ENCODE data around the gene CD6.

Gene CD6

DNA sequence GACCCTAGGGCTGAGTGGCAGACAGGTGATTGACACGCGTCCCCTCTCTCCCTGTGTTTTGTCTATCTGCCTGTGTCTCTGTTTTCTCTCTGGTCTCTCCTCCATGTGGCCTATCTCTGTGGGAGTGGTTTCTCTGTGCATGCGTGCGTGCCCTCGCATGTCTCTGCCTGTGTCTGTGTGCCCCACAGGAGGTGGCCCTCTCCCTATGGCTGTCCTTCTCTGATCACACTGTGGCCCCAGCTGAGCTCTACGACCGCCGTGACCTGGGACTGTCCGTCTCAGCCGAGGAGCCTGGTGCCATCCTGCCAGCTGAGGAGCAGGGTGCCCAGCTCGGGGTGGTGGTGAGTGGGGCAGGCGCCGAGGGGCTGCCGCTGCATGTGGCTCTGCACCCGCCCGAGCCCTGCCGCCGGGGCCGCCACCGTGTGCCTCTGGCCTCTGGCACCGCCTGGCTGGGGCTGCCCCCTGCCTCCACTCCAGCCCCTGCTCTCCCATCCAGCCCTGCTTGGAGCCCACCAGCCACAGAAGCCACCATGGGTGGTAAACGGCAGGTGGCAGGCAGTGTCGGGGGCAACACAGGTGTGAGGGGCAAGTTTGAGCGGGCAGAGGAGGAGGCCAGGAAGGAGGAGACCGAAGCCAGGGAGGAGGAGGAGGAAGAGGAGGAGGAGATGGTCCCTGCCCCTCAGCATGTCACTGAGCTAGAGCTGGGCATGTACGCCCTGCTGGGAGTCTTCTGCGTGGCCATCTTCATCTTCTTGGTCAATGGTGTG is 35.6 kb upstream of the CD6 start:
- DNase-seq (ENCODE audit: low read depth), result no peak

DNA sequence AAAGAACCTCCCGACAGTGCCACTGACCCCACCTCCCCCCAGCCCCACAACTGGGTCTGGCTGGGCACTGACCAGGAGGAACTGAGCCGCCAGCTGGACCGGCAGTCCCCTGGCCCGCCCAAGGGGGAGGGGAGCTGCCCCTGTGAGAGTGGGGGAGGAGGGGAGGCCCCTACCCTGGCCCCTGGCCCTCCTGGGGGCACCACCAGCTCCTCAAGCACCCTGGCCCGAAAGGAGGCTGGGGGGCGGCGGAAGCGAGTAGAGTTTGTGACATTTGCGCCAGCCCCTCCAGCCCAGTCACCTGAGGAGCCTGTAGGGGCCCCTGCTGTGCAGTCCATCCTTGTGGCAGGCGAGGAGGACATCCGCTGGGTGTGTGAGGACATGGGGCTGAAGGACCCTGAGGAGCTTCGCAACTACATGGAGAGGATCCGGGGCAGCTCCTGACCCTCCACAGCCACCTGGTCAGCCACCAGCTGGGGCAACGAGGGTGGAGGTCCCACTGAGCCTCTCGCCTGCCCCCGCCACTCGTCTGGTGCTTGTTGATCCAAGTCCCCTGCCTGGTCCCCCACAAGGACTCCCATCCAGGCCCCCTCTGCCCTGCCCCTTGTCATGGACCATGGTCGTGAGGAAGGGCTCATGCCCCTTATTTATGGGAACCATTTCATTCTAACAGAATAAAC is 34.9 kb upstream of the CD6 start:
- DNase-seq (ENCODE audit: low read depth), result no peak

DNA sequence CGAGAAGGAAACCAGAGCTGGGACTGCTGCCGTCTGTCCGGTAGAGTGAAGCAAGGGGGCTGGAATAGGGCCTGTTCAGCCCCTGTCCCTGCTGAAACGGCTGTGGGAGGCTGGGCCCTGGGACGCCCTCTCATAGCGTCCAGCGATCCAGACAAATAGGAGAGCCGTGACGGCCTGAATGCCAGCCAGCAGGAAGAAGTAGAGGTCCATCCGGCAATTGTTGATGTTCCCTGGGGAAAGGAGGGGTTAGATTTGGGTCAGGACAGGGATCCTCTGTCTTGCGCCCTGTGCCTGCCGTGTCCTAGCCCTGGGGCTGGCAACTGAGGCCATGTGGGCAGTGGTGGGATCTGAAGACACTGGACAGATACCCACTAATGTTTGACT is 34.3 kb upstream of the CD6 start:
- no peak for DNase-seq (ENCODE audit: low read depth)

DNA sequence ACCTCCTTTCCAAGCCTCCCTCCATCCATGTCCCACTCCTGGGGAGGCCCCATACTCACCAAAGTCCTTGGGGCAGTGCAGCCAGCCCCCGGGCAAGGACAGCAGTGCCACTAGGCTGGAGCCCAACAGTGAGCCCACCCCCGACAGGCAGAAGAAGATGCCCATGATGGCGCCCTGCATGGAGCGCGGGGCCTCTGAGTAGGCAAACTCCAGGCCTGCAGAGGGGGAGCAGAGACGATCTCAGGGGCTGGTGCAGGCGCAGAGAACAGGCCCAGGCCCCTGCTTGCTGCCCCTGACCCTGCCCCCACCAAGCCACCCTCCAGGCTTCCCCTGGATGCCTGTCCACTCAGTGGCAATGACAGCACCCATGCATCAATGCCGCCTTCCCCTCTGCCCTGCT is 33.7 kb upstream of the CD6 start:
- no peak for DNase-seq (ENCODE audit: low read depth)

DNA sequence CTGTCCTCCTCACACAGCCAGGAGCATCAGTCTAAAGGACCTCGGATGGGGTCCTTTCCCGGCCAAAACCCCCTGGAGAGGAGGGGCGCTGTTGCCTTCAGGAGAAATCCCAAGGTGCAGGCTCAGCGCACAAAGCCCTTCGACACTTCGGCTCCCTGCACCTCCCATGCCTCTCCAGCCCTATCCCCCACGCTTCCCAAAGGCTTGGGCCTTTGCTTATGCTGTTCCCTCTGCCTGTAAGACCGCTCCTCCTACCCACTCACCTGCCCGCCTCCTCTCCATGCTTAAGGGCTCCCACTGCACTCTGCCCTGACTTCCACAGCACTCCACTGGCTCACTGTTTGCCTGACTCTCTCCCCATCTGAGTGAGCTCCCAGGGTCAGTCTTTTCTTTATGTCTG is 33.0 kb upstream of the CD6 start:
- DNase-seq (ENCODE audit: low read depth), result no peak

DNA sequence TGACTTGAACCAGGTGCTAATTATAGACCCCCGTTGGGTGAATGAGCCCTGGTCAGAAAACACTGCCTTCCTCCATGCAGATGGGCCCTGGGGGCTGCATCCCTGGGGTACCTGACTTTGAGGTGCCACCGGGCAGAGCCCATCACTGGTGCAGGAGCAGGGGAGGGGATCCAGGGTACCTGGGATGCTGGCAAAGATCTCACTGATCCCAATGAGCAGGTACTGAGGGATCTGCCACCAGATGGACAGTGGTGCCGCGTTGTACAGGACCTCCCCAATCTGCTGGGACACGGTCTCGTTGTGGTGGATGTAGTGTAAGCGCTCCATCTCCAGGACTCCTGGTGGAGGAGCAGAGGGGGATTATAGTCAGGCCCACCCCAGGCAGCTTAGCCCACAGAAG is 32.2 kb upstream of the CD6 start:
- DNase-seq (ENCODE audit: low read depth), result no peak

DNA sequence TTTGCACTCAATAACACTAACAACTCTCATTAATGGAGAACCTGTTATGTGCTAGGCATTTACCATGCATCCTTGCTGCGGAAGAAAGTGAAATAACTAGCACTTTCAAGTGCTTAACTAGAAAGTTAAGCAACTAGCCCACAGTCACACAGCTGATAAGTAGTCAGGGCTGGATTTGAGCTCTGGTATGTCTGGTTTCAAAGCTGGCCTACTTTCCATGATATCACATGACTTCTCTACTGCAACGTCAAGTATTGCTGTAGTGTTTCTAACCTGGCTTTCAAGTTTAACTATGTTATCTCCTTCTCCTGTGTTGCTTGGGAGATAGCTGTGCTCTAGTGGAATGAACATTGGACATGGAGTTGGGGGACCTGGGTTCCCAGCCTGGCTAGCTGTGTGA is 31.6 kb upstream of the CD6 start:
- DNase-seq (ENCODE audit: low read depth), result no peak

DNA sequence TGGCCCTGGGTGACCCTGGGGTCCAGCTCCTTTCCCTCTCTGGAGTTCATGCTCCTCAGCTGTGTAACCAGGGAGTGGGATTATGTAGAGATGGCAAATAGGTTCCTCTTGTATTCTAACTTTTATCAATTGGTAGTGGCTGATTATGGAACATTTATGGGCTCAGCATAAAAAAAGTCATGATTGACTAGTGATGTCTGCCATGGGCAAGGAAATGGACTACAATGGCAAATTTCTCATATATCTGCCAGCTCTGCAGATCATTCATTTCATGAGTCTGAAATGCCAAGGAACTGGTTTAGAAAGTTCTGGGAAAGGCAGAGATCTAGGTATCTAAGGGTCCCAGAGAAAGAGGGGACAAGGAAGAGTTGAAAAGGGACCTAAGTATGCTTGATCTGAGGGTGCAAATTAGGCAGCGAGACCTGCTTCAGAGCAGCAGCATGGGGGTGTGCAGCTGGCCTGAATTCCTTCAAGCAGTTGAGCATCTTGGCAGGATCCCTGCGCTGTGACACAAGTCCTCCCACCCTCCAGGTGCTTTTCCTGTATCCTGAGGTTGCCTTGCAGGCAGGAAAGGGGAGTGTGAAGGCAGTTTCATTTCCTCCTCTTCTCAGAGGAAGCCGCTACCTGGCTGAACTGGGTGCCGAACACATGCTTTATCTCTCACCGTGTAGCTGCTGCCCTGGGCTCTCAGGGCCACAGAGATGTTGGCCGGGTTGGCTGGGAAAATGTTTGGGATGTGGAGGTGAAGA is 29.9 kb upstream of the CD6 start:
- no peak for DNase-seq (ENCODE audit: low read depth)

DNA sequence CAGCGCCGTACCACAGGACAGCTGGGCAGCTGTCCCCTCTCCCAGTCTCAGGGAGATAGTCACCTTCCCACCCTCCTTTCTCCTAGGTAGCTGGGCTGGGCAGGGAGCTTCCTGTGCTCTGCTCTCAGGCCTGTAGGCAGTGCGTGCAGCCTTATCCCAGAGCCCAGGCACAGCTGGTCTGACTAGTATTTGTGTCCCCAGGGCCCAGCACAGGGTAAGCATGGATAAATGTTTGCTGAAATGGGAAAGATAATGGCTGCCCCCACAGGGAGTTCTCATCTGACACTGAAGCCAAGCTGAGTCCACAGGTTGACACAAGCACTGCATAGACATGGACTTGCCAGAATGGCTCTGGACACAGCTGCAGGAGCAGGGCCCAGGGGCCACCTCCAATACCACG is 29.3 kb upstream of the CD6 start:
- no peak for DNase-seq (ENCODE audit: low read depth)

DNA sequence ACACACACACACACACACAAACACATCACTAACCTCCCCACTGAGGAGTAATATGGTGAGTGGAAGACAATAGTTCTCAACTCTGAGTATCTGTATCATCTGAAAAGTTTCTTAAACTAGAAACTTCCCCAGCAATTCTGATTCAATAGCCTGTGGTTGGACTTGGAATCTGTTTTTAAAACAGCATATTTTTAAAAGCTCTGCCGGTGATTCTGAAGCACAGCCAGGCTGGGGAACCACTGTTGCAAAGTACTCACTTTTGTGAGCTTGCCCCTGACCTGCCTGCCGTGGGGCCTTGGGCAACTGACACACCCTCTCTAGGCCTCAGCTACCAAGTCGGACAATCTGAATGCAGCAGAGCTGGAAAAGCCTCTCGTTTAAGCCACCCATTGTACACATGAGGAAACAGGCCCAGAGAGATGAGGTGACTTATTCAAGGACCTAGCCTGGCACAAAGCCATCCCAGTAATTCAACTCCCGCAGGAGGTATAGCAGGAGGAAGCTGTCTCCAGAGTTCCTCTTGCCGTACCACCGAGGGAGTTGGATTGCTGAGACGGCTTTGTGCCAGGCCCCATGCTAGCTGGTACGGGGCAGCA is 28.4 kb upstream of the CD6 start:
- no peak for DNase-seq (ENCODE audit: low read depth)

DNA sequence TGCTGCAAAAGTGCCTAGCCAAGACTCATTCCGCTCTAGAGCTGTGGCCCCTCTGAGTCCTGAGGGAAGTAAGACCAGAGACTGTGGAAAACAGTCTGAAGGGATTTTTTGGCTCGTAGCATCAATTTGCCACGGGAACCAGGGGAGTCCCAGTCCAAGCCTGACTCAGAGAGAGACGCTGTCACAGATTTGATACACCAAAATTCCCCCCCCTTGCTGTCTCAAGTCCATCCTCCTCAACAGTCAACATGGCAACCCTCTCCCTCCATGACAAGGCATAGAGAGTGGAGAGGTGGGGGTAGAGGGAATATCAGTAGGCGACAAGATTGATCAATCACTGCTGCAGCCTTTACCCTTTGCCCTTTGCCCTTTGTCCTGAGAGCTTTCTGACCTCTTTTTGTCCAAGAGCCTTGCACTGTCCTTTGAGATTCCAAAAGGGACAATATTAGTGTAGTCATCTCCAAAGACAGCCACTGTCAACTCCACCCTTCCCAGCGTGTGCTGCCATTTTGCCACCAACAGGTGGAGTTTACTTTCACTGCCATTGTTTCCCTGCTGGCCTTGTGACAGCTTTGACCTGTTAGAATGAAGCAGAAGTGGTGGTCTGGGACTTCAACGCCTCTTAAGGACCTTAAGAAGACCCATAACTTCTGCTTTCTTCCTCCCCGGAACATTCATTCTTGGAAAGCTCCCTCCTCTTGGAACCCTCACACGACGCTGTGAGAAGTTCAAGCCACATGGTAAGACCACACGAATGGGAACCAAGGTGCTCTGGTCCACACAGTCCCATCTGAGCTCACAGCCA is 26.8 kb upstream of the CD6 start:
- no peak for DNase-seq (ENCODE audit: low read depth)

DNA sequence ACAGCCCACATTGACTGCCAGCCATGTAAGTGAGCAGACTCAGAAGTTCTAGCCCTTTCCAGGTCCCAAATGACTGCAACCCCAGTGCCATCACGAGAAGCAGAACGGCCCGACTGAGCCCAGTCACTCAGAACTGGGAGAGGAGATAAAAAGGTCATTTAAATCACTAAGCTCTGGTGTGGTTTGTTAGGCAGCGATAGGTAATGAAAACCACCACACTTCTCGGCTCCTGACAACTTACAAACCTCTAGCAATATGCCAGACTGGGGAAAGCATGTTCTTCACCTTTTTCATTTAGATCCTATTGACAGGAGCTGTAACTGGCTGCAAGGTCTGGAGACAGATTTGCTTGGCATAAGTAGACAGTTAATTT is 26.2 kb upstream of the CD6 start:
- no peak for DNase-seq (ENCODE audit: low read depth)

DNA sequence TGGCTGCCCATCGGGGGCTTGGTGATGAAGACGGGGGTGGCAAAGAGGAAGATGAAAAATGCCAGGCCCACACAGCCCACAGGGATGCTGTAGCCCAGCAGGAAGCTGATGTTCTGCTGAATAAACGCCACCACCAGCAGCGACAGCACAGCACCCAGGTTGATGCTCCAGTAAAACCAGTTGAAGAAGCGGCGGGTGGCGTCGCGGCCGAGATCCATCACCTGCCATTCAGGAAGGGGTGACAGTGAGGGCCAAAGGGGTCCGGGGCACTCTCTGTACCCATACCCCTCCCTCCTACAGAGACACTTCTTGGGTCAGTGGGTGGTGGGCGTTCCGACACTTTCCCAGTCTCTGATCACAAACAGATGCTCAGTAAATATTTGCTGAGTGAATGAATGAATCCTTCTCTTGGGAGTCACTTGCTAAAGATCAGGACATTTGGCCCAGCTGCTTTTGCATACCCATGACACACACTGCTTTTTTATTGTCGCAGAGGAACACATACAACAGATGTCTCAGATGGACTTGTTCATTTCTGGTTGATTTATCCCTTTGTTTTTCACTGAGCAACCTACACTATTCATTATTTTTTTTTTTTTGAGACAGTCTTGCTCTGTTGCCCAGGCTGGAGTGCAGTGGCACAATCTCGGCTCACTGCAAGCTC is 24.7 kb upstream of the CD6 start:
- DNase-seq (ENCODE audit: low read depth), result no peak

DNA sequence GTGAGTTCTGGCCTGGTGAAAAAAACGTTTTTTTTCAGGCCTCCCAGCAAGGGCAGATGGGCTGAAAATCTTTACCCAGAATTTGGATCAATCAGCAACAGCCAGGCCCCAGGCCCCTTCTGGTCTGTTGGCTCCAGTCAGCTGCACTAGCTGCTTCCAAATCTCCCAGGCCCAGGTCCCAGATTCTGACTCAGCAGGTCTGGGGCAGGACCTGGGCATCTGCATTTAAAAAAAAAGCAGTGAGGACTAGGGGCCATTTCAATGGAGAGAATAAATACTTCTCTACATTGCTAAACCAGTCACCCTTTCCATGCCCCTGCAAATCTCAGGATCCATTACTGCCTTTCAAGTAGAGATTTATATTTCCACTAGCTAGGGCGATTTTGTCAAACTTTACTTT is 23.8 kb upstream of the CD6 start:
- no peak for DNase-seq (ENCODE audit: low read depth)

DNA sequence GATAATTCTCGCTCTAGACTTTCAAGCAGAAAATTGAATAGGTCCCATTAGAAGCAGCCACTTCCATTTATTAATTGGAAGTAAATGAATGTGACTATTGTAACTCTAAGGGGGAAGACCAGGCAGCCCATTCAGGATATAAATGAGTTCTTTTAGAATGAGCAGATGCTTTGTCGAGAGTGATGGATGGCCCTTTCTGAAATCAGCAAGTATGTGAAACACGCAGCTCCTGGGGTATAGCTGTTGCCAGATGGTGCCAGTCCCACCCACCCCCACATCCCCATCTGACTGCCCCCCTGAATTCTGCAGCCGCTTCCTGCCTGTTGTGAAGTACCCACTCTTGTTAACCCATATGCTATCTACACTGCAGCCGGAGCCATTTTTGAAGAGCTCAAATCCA is 23.2 kb upstream of the CD6 start:
- DNase-seq (ENCODE audit: low read depth), result no peak

DNA sequence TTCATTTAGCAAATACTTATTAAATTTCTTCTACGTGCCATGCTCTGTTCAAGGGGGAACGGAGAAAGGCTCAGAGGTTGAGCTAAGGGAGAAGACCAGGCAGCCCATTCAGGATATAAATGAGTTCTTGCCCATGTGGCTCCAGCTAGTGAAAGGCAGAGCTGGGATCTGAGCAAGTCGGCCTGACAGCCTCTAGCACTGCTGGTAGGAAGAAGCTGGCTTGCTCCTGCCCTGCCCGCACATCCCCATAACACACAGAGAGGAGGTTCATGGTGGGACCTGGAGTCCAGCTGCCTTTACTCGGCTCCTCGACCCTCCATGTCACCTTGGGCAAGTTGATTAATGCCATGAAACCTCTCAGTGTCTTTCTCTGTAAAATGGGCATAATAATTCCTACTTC is 21.5 kb upstream of the CD6 start:
- DNase-seq (ENCODE audit: low read depth), result no peak

DNA sequence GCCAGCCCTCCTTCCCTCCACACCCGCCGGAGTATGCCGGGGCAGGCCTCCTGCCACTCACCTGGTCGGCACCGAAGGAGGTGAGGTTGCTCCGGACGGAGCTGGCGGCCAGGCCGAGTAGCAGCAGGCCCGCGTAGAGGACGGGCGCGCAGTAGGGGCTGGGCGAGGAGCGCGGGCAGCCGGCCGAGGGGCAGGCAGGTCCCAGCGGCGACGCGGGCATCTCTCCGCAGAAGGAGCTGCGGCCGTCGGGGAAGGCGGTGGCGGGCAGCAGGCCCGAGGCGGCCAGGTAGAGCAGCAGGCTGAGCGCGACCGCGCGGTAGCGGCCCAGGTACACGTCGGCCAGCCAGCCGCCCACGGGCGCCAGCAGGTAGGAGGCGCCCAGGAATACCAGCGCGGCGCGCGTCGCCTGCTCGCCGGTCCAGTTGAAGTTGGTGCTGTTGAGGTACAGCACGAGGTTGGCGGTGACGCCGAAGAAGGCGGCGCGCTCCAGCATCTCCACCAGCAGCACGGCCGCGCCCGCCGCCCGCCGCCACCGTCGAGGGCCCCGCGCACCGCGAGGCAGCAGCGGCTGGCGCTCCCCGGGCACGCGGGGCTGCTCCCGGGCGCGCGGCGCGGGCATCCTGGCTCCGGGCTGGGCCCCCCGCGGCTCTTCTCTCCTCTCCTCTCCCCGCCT is 20.4 kb upstream of the CD6 start:
- no peak for DNase-seq (ENCODE audit: low read depth)

DNA sequence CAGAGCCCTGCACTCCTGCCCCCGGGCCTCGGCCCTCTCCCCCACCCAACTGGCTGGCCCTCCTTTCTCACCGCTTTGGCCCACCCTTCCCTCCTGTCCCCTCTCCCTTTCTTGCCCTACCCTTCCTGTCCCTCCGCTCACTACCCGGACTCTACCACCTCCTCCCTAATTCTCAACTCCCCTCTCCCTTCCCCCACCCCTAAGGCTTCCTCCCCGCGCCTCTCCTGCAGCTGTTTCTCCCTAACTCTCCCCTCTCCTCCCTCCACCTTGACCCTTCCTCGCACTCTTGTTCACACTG is 19.9 kb upstream of the CD6 start:
- no peak for DNase-seq (ENCODE audit: low read depth)

DNA sequence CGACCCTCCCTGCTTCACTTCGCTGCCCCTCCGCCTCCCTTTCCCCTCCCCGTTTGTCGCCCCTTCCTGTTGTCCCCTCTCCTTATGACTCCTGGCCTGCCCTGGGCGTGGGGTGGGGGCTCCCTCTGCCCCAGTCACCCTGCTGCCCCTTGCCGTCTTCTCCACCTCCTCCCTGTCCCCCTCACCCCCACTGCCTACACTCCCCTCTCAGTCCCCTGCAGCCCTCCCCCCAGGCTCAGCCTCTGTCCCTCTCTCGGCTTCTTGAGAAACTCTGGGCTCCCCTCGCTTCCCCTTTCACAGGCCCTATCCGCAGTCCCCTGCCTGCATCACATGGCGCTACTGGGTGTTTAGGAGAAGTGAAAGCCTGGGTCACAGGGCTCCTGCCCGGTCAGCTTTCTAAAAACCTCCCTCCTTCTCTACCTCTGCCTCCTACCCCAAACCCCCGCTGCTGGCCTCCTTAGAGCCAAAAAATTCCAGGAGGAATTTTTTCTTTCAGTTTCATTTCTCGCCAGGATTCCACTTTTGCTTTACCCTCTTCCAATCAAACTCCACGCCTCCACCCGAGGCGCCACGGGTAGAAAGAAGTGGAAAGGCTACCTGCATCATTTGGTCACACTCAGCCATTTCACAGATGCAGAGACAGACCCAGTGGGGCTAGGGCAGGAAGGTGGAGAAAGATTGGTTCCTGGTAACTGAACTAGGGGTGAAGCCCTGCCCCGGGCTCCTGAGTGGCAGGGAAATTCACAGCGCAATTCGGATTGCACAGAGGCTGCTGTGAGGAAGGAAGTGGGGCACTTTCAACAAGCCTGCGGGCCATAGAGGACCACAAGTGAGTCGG is 19.4 kb upstream of the CD6 start, which contains the start of gene SLC15A3:
Gene SLC15A3, minus strand, starts transcription at position 273 of the 838 bp plus-strand sequence. CDS start 625 bp downstream, outside the sequence.
- no peak for DNase-seq (ENCODE audit: low read depth)

DNA sequence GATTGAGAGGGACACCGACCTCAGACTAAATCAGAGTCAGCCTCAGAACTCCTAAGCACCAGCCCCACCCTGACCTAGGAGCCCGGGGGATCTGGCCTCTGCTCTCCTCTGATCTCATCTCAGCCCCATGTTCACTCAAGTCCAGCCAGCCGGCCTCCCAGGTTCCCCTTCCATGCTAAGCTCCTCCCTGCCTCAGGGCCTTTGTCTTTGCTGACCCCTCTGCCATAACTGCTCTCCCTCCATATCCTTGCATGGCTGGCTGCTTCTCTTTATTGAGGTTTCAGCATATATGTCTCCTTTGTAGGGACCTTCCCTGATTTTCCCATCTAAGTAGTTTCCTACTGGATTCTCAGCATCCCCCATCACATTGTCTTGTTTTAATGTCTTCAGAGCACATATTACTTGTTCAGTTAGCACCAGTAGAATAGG is 18.7 kb upstream of the CD6 start:
- DNase-seq (ENCODE audit: low read depth), result no peak
